B cell (primary cell): ENCODE measurements around the gene PRKAG2.

Experiments used
- EZH2 ChIP-seq: IDR thresholded peaks from 2 replicates; pipeline ENCODE4 v1.6.1; 2012; ENCODE audit warnings: borderline replicate concordance, low read depth, mild to moderate bottlenecking, moderate library complexity, low read length; ENCODE audit not compliant: insufficient read depth, poor library complexity, severe bottlenecking
- TF ChIP-seq, protein P1 (sequence below): fragments of 200-600 bp; IDR thresholded peaks from one replicate; pipeline ENCODE4 v1.8.0; 2022; ENCODE audit warnings: antibody characterized with exemption, mild to moderate bottlenecking

DNA sequence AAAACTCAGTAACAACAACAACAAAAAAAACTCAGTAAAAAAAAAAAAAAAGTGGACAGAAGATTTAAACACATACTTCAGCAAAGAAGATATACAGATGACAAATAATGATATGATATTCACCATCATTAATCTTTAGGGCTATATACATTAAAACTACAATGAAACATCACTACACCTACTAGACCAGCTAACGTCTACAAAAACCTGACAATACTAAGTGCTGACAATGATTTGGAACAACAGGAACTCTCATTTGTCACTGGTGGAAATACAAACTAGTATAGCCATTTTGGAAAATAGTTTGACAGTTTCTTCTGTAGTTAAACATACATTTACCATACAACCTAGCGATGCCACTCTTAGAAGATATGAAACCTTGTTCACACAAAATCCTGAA, 185.5 kb downstream of the PRKAG2 start:
- TF ChIP-seq, protein P1, sequence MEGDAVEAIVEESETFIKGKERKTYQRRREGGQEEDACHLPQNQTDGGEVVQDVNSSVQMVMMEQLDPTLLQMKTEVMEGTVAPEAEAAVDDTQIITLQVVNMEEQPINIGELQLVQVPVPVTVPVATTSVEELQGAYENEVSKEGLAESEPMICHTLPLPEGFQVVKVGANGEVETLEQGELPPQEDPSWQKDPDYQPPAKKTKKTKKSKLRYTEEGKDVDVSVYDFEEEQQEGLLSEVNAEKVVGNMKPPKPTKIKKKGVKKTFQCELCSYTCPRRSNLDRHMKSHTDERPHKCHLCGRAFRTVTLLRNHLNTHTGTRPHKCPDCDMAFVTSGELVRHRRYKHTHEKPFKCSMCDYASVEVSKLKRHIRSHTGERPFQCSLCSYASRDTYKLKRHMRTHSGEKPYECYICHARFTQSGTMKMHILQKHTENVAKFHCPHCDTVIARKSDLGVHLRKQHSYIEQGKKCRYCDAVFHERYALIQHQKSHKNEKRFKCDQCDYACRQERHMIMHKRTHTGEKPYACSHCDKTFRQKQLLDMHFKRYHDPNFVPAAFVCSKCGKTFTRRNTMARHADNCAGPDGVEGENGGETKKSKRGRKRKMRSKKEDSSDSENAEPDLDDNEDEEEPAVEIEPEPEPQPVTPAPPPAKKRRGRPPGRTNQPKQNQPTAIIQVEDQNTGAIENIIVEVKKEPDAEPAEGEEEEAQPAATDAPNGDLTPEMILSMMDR: no peak
- TF ChIP-seq EZH2: no peak
